ENCODE results near the gene NOX3. TPM values are rescaled to one million over a fixed set of nuclear protein-coding genes. Genes with fewer than 3 reads are reported as not detected.
"Not testable (repeated sequence)": the region's sequence is repeated elsewhere in the genome, so short reads cannot be mapped to it uniquely, and the experiment has no call there.

Gene NOX3
- total RNA-seq, 1 experiment from 2014 or later, result not detected

GRCh38 chr6:155372256-155372655 is 83.4 kb downstream of the NOX3 start:
- DNase-seq (ENCODE audit: low read depth), result no peak

GRCh38 chr6:155371230-155371629 is 84.4 kb downstream of the NOX3 start:
- no peak for DNase-seq (ENCODE audit: low read depth)

DNA sequence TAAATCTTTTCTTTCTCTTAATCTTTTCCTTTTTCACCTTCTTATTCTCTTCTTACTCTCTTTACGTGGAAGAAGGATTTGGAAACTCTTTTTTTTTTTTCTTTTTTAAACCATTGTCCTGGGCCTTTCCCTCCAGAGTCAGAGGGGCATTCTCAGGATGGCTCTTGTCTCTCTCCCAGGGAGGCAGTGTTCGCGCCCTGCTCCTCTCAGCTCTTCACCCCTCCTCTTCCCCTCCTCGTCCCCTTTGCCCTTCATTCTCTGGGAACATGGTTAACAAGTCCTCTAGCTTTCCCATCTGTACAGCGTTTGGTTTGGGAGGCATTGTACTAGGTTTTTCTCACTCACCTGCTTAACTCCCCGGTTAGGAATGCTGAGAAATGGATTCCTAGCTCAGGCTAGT is 89.3 kb downstream of the NOX3 start:
- no peak for DNase-seq (ENCODE audit: low read depth)

DNA sequence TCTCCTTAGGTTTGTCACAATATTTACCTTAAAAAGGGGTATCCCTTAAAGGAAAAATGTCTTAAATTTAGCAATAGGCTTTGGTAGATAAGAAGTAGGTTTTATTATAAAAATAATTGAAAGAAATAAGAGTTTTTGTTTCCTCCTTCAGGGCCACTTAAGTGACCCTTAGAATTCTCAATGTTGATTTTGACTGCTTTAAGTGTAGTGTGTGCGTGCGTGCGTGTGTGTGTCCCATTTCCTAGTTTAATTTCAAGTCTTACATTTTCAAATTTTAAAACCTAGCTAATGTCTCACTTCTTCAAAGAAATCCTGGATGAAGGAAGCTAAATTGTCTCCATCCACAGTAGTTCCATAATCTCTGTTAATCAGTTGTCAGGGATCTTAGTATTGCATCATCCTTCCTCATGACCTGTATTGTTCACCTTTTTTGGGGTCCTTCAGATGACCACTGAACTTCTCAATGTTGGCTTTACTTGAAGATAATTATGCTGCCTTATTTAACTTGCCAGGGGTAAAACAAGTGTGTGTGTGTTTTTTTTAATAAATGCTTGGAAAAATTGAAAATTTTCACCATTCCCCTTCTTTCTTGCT is 90.7 kb downstream of the NOX3 start:
- DNase-seq (ENCODE audit: low read depth), result no peak

DNA sequence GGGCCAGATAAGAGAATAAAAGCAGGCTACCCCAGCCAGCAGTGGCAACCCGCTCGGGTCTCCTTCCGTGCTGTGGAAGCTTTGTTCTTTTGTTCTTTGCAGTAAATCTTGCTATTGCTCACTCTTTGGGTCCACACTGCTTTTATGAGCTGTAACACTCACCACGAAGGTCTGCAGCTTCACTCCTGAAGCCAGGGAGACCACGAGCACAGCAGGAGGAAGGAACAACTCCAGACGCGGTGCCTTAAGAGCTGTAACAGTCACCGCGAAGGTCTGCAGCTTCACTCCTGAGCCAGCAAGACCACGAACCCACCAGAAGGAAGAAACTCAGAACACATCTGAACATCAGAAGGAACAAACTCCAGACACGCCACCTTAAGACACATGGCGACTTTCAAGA is 91.6 kb downstream of the NOX3 start:
- DNase-seq (ENCODE audit: low read depth), result not testable (repeated sequence)

DNA sequence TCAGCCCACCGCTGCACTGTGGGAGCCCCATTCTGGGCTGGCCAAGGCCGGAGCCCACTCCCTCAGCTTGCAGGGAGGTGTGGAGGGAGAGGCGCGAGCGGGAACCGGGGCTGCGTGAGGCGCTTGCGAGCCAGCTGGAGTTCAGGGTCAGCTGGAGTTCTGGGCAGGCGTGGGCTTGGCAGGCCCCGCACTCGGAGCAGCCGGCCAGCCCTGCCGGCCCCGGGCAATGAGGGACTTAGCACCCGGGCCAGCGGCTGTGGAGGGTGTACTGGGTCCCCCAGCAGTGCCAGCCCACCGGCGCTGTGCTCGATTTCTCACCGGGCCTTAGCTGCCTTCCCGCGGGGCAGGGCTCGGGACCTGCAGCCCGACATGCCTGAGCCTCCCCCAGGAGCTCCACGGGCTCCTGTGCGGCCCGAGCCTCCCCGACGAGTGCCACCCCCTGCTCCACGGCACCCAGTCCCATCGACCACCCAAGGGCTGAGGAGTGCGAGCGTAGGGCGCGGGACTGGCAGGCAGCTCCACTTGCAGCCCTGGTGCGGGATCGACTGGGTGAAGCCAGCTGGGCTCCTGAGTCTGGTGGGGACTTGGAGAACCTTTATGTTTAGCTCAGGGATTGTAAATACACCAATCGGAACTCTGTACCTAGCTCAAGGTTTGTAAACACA is 92.5 kb downstream of the NOX3 start:
- not testable (repeated sequence) for DNase-seq (ENCODE audit: low read depth)

DNA sequence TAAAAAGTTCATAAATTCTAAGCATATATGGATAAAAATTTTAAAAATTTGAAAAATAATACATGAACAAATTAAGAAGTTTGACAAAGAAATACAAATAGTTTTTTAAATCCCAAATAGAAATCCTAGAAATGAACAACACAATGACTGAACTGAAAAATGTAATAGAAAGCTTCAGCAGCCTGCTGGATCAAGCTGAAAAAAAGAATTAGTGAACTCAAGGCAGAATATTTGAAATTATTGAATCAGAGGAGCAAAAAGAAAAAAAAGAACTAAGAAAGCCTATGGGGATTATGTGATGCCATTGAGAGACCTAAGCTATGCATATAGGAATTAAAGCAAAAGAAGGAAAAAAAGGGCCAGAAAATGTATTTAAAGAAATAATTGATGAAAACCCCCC is 101.5 kb downstream of the NOX3 start:
- DNase-seq (ENCODE audit: low read depth), result no peak

DNA sequence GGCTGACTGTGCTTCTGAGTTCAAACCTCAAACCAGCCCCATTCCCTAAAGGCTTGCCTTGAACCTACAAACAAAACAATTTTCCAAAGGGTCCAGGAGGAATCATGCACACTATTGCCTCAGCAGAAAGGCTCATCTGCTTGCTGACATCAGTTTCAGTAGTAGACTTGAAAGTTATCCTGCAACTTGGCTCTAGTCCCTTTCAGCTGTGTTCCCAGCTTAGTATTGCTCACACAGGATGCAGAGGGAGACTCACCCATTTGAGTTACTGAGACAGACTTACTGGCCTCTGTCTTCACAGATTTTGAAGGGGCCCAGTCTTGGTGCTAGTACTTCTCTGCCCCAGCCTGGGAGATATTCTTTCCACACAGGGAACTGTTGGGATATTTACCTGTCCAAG is 102.8 kb downstream of the NOX3 start:
- DNase-seq (ENCODE audit: low read depth), result peak; percentile 6

DNA sequence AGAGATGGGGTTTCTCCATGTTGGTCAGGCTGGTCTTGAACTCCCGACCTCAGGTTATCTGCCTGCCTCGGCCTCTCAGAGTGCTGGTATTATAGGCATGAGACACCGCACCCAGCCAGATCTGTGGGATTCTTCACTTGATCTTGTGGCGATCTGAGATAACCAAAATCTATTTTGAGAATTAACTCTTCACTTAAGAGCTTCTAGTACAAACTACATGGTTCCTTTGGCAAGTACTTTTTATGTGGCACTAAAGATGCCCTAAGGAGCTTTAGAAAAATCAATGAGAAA is 103.6 kb downstream of the NOX3 start:
- no peak for DNase-seq (ENCODE audit: low read depth)

DNA sequence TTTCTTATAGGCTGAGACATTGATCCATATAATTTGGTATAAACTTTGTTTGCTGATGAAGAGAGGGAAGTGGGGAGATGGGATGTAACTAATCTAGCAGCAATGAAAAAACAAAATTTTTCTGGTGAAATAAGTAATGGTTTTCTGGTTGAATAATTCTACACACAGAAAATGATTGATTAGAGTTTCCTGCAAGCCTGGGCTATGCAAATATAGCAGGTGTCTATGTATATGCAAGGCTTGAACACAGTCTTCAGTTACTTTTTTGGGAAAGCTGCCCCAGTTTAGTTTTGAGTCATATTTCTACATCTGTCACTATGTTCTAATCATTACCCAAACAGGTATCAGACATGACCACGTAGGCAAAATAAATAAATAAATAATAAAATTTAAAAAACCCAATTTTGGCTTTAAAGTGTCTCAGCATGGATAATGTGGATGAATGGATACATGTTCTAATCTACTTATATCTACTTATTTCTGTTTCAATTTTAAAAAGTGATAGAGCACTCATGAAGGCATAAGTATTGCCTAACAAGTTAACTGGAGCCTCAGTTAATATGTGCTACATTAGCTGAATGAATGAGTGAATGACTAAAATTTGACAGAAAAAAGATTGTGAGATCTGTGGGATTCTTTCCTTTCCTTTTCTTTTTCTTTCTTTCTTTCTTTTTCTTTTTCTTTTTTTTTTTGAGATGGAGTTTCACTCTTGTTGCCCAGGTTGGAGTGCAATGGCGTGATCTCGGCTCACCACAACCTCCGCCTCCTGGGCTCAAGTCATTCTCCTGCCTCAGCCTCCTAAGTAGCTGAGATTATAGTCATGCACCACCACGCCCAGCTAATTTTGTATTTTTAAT is 104.1 kb downstream of the NOX3 start:
- no peak for DNase-seq (ENCODE audit: low read depth)

GRCh38 chr6:155349956-155350355 is 105.7 kb downstream of the NOX3 start:
- no peak for DNase-seq (ENCODE audit: low read depth)

GRCh38 chr6:155349129-155349528 is 106.5 kb downstream of the NOX3 start:
- peak; percentile 62 for DNase-seq (ENCODE audit: low read depth)

DNA sequence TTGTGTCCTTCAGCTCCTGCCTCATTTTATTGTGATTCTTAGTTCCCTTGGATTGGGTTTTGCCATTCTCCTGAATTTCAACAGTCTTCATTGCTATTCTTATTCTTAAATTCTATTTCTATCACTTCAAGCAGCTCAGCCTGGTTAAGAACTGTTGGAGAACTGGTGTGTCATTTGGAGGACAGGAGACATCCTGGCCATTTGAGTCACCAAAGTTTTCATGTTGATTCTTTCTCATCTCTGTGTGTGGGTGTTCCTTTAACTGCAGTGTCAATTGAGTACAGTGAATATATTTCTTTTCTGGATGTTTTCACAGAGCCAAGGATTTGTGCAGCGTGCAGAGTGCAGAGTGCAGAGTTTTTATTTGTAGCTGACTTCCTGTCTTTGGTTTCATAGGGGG is 107.8 kb downstream of the NOX3 start:
- DNase-seq (ENCODE audit: low read depth), result no peak

DNA sequence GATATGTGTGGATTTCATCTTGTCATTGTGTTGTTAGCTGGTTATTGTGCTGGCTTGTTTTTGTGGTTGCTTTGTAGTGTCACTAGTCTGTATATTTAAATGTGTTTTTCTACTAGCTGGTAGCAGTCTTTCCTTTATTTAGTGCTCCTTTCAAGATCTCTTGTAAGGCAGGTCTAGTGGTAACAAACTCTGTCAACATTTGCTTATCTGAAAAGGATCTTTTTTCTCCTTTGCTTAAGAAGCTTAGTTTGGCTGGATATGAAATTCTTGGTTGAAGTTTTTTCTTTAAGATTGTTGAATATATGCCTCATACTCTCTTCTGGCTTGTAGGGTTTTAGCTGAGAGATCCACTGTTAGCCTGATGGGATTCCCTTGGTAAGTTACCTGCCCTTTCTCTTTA is 108.7 kb downstream of the NOX3 start:
- no peak for DNase-seq (ENCODE audit: low read depth)

Other genes starting within 250 kb of the NOX3 start
- not detected in 2 replicates for gene CLDN20, start 191.8 kb downstream of the NOX3 start, total RNA-seq (2014; rRNA removed; shearing (Covaris generic))
- 18.5 and 25.1 TPM in 2 replicates for gene TFB1M, start 141.4 kb downstream of the NOX3 start, total RNA-seq (2014; rRNA removed; shearing (Covaris generic))